Nephron progenitor cell (in vitro differentiated cells): Measurements from ENCODE around the gene DPP10.

Experiments used
- DNase-seq: peaks from one replicate; pipeline ENCODE4 v3.0.0; 2021
- H3K27ac Mint-ChIP-seq: 2 replicates; pipeline ENCODE4 v1.8.0; 2021; ENCODE audit warnings: mild to moderate bottlenecking, moderate library complexity, mixed read lengths
- H3K27me3 Mint-ChIP-seq: 2 replicates; pipeline ENCODE4 v1.8.0; 2021; ENCODE audit warnings: mild to moderate bottlenecking, low read depth, mixed read lengths; ENCODE audit not compliant: poor library complexity
- H3K36me3 Mint-ChIP-seq: 2 replicates; pipeline ENCODE4 v1.8.0; 2021; ENCODE audit warnings: low read depth, mixed read lengths
- H3K4me1 Mint-ChIP-seq: 2 replicates; pipeline ENCODE4 v1.8.0; 2021; ENCODE audit warnings: mixed read lengths
- H3K4me3 Mint-ChIP-seq: 2 replicates; pipeline ENCODE4 v1.8.0; 2021; ENCODE audit warnings: mild to moderate bottlenecking, moderate library complexity, mixed read lengths
- H3K9me3 Mint-ChIP-seq: 2 replicates; pipeline ENCODE4 v1.8.0; 2021; ENCODE audit warnings: mild to moderate bottlenecking, moderate library complexity, mixed read lengths
- TF ChIP-seq, protein P1 (sequence below): fragments of 200-600 bp; sonication (generic); IDR thresholded peaks from 2 replicates; pipeline ENCODE4 v1.5.0; 2021; ENCODE audit warnings: antibody characterized with exemption

The DPP10 gene

DNA sequence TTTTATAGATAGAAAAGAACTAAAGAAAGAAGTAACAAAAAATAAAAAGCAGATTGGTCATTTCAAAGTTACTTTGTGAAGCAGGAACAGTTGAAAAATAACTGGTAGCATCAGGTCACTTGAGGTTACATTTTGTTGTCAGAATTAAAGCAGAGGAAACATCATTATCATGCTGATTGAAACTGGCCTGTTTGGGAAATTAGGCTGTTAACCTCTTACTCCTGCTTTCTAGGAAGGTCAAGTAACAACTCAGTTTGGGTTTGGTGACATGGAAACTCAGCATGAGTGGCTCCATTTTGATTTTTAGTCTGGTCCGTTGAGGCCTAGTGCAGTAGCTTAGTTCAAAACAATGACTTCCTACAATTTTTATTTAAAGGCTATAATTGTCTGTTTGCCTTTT is 1383.5 kb downstream of the DPP10 start:
- no peaks in the 10 kb centered on the region for H3K4me1 Mint-ChIP-seq
- H3K27ac Mint-ChIP-seq = no peak overlapping the region
- DNase-seq = no peak
- no peaks in the 10 kb centered on the region for H3K9me3 Mint-ChIP-seq
- H3K36me3 Mint-ChIP-seq = no peaks in the 10 kb centered on the region
- TF ChIP-seq, protein P1, sequence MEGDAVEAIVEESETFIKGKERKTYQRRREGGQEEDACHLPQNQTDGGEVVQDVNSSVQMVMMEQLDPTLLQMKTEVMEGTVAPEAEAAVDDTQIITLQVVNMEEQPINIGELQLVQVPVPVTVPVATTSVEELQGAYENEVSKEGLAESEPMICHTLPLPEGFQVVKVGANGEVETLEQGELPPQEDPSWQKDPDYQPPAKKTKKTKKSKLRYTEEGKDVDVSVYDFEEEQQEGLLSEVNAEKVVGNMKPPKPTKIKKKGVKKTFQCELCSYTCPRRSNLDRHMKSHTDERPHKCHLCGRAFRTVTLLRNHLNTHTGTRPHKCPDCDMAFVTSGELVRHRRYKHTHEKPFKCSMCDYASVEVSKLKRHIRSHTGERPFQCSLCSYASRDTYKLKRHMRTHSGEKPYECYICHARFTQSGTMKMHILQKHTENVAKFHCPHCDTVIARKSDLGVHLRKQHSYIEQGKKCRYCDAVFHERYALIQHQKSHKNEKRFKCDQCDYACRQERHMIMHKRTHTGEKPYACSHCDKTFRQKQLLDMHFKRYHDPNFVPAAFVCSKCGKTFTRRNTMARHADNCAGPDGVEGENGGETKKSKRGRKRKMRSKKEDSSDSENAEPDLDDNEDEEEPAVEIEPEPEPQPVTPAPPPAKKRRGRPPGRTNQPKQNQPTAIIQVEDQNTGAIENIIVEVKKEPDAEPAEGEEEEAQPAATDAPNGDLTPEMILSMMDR = no peak
- H3K4me3 Mint-ChIP-seq = no peak overlapping the region
- H3K27me3 Mint-ChIP-seq = no peaks in the 10 kb centered on the region

DNA sequence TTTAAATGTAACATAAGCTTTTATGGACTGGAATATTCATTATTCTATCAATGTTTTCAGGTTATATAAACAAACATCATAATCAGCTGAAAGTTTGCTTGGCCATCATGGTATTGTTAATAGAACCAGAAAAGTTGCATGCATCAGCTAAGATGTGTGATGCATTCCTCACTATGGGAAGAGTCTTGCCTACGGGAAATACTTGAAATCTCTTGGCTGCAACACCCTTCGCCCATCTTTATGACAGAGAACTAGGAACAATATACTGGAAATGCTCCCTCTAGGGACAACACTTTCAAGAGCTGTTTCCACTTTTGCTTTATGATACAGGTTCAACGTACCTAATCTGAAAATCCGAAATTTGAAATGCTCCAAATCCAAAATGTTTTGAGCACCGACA is 1390.8 kb downstream of the DPP10 start:
- Mint-ChIP-seq H3K9me3 (no peaks in the 10 kb centered on the region), H3K27me3 (peaks cover 4% of the 10 kb centered on the region), H3K27ac (no peak overlapping the region), H3K4me1 (no peaks in the 10 kb centered on the region), H3K36me3 (no peaks in the 10 kb centered on the region), H3K4me3 (no peak overlapping the region)
- no peak for DNase-seq
- TF ChIP-seq, protein P1 = no peak

DNA sequence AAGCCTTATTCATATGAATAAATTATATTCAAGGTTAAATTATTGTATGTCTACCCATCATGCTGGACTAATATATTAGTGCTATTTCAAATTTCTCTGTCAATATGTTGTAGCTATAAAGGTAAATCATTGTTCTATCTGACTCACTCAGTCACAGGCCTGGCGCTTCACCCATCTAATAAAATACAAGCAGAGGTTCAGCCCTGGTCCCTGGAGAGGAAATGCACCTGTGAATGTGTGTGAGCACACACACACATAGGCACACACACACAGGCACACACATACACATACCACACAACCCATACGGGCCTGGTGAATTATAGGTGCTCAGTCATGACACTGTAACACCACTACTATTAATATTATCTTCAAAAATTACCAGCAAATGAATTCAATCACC is 1396.1 kb downstream of the DPP10 start:
- Mint-ChIP-seq H3K27ac (no peak overlapping the region), H3K36me3 (no peaks in the 10 kb centered on the region), H3K9me3 (no peaks in the 10 kb centered on the region), H3K4me3 (no peak overlapping the region), H3K27me3 (peaks cover 4% of the 10 kb centered on the region), H3K4me1 (no peaks in the 10 kb centered on the region)
- TF ChIP-seq, protein P1 = no peak
- no peak for DNase-seq

DNA sequence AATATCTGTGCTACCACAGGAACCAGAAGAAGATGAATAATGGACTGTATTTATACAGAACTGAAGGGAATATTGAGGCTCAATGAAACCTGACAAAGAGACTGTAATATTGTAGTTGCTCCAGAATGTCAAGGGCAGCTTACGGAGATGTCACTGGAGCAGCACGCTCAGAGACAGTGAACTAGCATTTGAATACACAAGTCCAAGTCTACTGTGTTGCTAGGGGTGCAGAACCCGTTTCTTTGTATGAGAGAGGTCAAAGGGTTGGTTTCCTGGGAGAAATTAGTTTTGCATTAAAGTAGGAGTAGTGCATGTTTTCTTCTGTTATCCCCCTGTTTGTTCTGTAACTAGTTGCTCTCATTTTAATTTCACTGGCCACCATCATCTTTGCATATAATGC is 1399.9 kb downstream of the DPP10 start:
- Mint-ChIP-seq H3K4me1 (no peaks in the 10 kb centered on the region), H3K4me3 (no peak overlapping the region), H3K27me3 (no peaks in the 10 kb centered on the region), H3K27ac (no peak overlapping the region), H3K9me3 (no peaks in the 10 kb centered on the region), H3K36me3 (no peaks in the 10 kb centered on the region)
- DNase-seq = no peak
- TF ChIP-seq, protein P1 = no peak

DNA sequence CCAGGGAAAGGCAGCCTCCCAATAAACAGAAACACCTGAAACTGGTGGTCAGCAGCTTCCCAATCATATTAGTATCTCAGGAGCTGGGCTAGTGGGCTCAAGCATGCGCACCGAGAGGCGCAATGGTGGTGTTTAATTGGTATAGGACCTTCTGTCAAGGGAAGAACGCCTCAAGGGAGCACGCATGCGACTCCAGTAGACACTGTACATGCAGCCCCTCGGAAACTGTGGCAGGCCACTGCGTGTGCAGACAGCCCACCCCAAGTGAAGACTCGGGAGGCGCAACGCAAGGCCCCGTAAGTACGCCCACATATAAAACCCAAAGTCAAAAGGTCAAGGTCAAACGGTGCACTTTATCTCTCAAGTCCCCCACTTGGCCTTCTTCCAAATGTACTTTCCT is 1405.8 kb downstream of the DPP10 start:
- TF ChIP-seq, protein P1 = no peak
- DNase-seq = no peak
- no peaks in the 10 kb centered on the region for H3K4me1 Mint-ChIP-seq
- no peaks in the 10 kb centered on the region for H3K36me3 Mint-ChIP-seq
- H3K4me3 Mint-ChIP-seq = no peak overlapping the region
- peaks cover 2% of the 10 kb centered on the region for H3K27me3 Mint-ChIP-seq
- no peaks in the 10 kb centered on the region for H3K9me3 Mint-ChIP-seq
- H3K27ac Mint-ChIP-seq = no peak overlapping the region

DNA sequence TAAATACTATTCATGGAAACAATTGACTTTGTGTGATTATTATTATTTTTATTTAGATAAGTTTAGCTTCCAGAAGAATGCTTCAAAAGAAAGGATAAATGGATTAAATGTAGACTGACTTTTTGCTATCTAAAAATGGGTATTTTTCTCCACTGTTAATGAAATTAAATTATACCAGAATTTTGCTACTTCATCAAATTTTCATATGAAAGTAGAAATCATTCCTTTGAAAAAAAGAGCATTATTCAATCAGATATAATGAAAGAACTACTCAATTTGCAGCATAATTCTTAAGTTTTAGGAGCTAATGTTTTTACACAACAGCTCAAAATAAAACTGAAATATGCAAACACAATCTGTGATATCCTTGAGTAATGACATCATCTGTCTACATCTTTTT is 1424.6 kb downstream of the DPP10 start:
- no peaks in the 10 kb centered on the region for H3K36me3 Mint-ChIP-seq
- no peaks in the 10 kb centered on the region for H3K27me3 Mint-ChIP-seq

More for the DNA sequence above, 1424.6 kb downstream of the DPP10 start:
- Mint-ChIP-seq H3K27ac (no peak overlapping the region), H3K4me1 (no peaks in the 10 kb centered on the region), H3K4me3 (no peak overlapping the region), H3K9me3 (no peaks in the 10 kb centered on the region)
- DNase-seq = no peak
- TF ChIP-seq, protein P1 = no peak
